Liver (tissue), 9 donors: ENCODE data around the gene DICER1. TPM values are rescaled to one million over a fixed set of nuclear protein-coding genes. Genes with fewer than 3 reads are reported as not detected.

Experiments
- DNase-seq: peaks from one replicate; pipeline ENCODE4 v3.0.0-alpha.2; 2017; ENCODE audit warnings: low spot score
- H3K27ac ChIP-seq, 2 donors: one replicate each; pipeline ENCODE4 v1.7.0; 2013; ENCODE audit warnings: inconsistent platforms in 2 of 2, low read length in 2 of 2, control low read depth in 1 of 2, low read depth in 1 of 2, mild to moderate bottlenecking in 1 of 2
- H3K27me3 ChIP-seq, 4 donors: one replicate each; pipeline versions ENCODE4 v1.6.1 to v1.7.0; 2013; ENCODE audit warnings: low read length in 3 of 4, inconsistent platforms in 1 of 4, mild to moderate bottlenecking in 1 of 4, moderate library complexity in 1 of 4; ENCODE audit not compliant: control insufficient read depth in 4 of 4, insufficient read depth in 4 of 4
- H3K36me3 ChIP-seq, 4 donors: one replicate each; pipeline versions ENCODE4 v1.6.1 to v1.7.0; 2013; ENCODE audit warnings: low read length in 3 of 4, mild to moderate bottlenecking in 3 of 4, low read depth in 1 of 4, moderate library complexity in 1 of 4; ENCODE audit not compliant: control insufficient read depth in 4 of 4, insufficient read depth in 3 of 4
- H3K4me1 ChIP-seq, 4 donors: one replicate each; pipeline versions ENCODE4 v1.6.1 to v1.7.0; 2013; ENCODE audit warnings: low read length in 3 of 4, mild to moderate bottlenecking in 3 of 4, moderate library complexity in 1 of 4; ENCODE audit not compliant: control insufficient read depth in 4 of 4, insufficient read depth in 4 of 4
- H3K4me3 ChIP-seq, 3 donors: one replicate each; pipeline versions ENCODE4 v1.6.1 to v1.7.0; 2013; ENCODE audit warnings: low read length in 3 of 3, control low read depth in 1 of 3, low read depth in 1 of 3, mild to moderate bottlenecking in 1 of 3
- H3K9ac ChIP-seq, 2 donors: one replicate each; pipeline ENCODE4 v1.7.0; 2013; ENCODE audit warnings: low read length in 2 of 2, mild to moderate bottlenecking in 2 of 2, moderate library complexity in 2 of 2, control low read depth in 1 of 2, low read depth in 1 of 2
- H3K9me3 ChIP-seq, 4 donors: one replicate each; pipeline versions ENCODE4 v1.6.1 to v1.7.0; 2013; ENCODE audit warnings: low read length in 3 of 4; ENCODE audit not compliant: control insufficient read depth in 4 of 4
- EGR1 ChIP-seq, 2 donors: IDR thresholded peaks; 2 replicates each; pipeline ENCODE4 v1.6.1; 2016 to 2018; ENCODE audit warnings: antibody characterized with exemption in 2 of 2, low read depth in 2 of 2
- FOXA1 ChIP-seq: IDR thresholded peaks from 2 replicates; pipeline ENCODE4 v1.6.1; 2016; ENCODE audit warnings: antibody characterized with exemption
- FOXA2 ChIP-seq: IDR thresholded peaks from 2 replicates; pipeline ENCODE4 v1.6.1; 2016; ENCODE audit warnings: antibody characterized with exemption
- GABPA ChIP-seq, 2 donors: IDR thresholded peaks in 1 of 2; conservative IDR thresholded peaks in 1 of 2; 2 replicates each; pipeline ENCODE4 v1.6.1; 2016; ENCODE audit warnings: antibody characterized with exemption in 2 of 2, mild to moderate bottlenecking in 1 of 2, moderate library complexity in 1 of 2
- HNF4A ChIP-seq, 2 donors: conservative IDR thresholded peaks; 2 replicates each; pipeline ENCODE4 v1.6.1; 2016; ENCODE audit warnings: antibody characterized with exemption in 2 of 2, mild to moderate bottlenecking in 2 of 2
- HNF4G ChIP-seq: IDR thresholded peaks from 2 replicates; pipeline ENCODE4 v1.6.1; 2016; ENCODE audit warnings: antibody characterized with exemption
- JUND ChIP-seq, 2 donors: IDR thresholded peaks; 2 replicates each; pipeline ENCODE4 v1.6.1; 2016; ENCODE audit warnings: antibody characterized with exemption in 2 of 2
- NR2F2 ChIP-seq: IDR thresholded peaks from 2 replicates; pipeline ENCODE4 v1.6.1; 2016; ENCODE audit warnings: antibody characterized with exemption
- RAD21 ChIP-seq, 2 donors: IDR thresholded peaks; 2 replicates each; pipeline ENCODE4 v1.6.1; 2016; ENCODE audit warnings: antibody characterized with exemption in 2 of 2, mild to moderate bottlenecking in 2 of 2
- RXRA ChIP-seq, 2 donors: IDR thresholded peaks; 2 replicates each; pipeline ENCODE4 v1.6.1; 2017 to 2018; ENCODE audit warnings: antibody characterized with exemption in 2 of 2, mild to moderate bottlenecking in 1 of 2
- SP1 ChIP-seq: IDR thresholded peaks from 2 replicates; pipeline ENCODE4 v1.6.1; 2018; ENCODE audit warnings: antibody characterized with exemption, mild to moderate bottlenecking
- TAF1 ChIP-seq: conservative IDR thresholded peaks from 2 replicates; pipeline ENCODE4 v1.6.1; 2016; ENCODE audit warnings: antibody characterized with exemption, mild to moderate bottlenecking
- YY1 ChIP-seq: IDR thresholded peaks from 2 replicates; pipeline ENCODE4 v1.6.1; 2016; ENCODE audit warnings: antibody characterized with exemption, mild to moderate bottlenecking
- WGBS: extraction: QIAGEN DNeasy Blood & Tissue Kit; methylation state at CpG from one replicate; pipeline ENCODE4 v1.1.7; 2013; 5-methylcytosine and 5-hydroxymethylcytosine counted together
- polyA plus RNA-seq, 2 donors: library from polyadenylated mRNA; stranded (reverse) in 1 of 2; unstranded in 1 of 2; fragments of 200-250 nt in 1 of 2; fragments of >200 nt in 1 of 2; fragmentation: Nextera tagmentation in 1 of 2; extraction: Ambion mirVana in 1 of 2; gene quantifications; one replicate each; pipeline versions ENCODE4 v1.2.1 to v1.2.3, GENCODE V29; 2013 to 2015
- total RNA-seq, 2 donors: library from RNA; depleted of rRNA; stranded (reverse); fragments of >200 nt; gene quantifications; one replicate each; pipeline ENCODE4 v1.2.3, GENCODE V29; 2014
- TF ChIP-seq, protein P1 (sequence below): IDR thresholded peaks from 2 replicates; pipeline ENCODE4 v1.6.1; 2016; ENCODE audit warnings: antibody characterized with exemption
- TF ChIP-seq, protein P2 (sequence below): IDR thresholded peaks from 2 replicates; pipeline ENCODE4 v1.6.1; 2016; ENCODE audit warnings: antibody characterized with exemption
- TF ChIP-seq, protein P3 (sequence below): fragments of 150-350 bp; IDR thresholded peaks from 2 replicates; pipeline ENCODE4 v1.5.1; 2017; ENCODE audit warnings: improper control_type of control experiment, low read depth, low read length; ENCODE audit not compliant: missing input control
- TF ChIP-seq, protein P4 (sequence below): IDR thresholded peaks from 2 replicates; pipeline ENCODE4 v1.6.1; 2016; ENCODE audit warnings: antibody characterized with exemption, mild to moderate bottlenecking
- TF ChIP-seq, protein P5 (sequence below): IDR thresholded peaks from 2 replicates; pipeline ENCODE4 v1.6.1; 2016; ENCODE audit warnings: antibody characterized with exemption
- donor health status: healthy.
- donor health status: healthy.
- donor health status: healthy.
- donor health status: healthy.
- donor health status: healthy.

Gene DICER1
- total and polyA plus RNA-seq, 4 donors: 7.5 to 43.6 (median 20.3) TPM

DNA sequence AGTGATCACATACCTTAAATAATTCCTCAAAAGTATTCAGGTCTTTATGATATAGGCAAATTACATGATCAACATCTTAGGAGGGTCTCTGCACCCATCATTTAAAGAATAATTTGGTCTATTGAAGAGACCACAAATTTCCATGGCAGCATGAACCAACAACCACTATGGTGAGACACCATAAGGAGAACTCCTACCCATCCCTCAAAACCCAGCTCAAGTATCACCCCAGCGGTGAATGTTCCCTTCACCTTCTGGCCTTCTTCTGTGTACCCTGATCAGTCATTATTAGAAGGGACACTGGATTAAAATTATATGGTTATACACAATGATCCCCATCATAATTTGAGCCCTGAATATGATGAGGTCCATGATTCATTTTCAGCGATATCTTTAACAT lies 81.5 kb downstream of the DICER1 start:
- 95% methylated on average over 2 of the region's 2 CpGs for WGBS
- Histone ChIP-seq H3K36me3 (no peaks in the 10 kb centered on the region), H3K9ac (no peak overlapping the region), H3K9me3 (peaks cover 0 to 7% (median 4%) of the 10 kb centered on the region in 4 donors), H3K4me3 (no peak overlapping the region), H3K4me1 (no peaks in the 10 kb centered on the region), H3K27ac (no peak overlapping the region), H3K27me3 (no peaks in the 10 kb centered on the region)
- DNase-seq: no peak
- TF ChIP-seq RAD21 (IDR thresholded peaks at IDR 0.05) (no peak), SP1 (no peak), FOXA2 (no peak), JUND (IDR thresholded peaks at IDR 0.05) (no peak), TAF1 (no peak), NR2F2 (no peak), EGR1 (IDR thresholded peaks at IDR 0.05; ENCODE audit: low read depth in 2 of 2) (no peak), YY1 (no peak), HNF4G (no peak), FOXA1 (no peak), HNF4A (conservative IDR thresholded peaks at IDR 0.05) (no peak), GABPA (IDR thresholded peaks at IDR 0.05 in 1 of 2, conservative IDR thresholded peaks at IDR 0.05 in 1 of 2) (no peak), RXRA (IDR thresholded peaks at IDR 0.05) (no peak)
- TF ChIP-seq, protein P1, sequence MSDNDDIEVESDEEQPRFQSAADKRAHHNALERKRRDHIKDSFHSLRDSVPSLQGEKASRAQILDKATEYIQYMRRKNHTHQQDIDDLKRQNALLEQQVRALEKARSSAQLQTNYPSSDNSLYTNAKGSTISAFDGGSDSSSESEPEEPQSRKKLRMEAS: no peak
- TF ChIP-seq, protein P2, sequence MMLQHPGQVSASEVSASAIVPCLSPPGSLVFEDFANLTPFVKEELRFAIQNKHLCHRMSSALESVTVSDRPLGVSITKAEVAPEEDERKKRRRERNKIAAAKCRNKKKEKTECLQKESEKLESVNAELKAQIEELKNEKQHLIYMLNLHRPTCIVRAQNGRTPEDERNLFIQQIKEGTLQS: no peak
- TF ChIP-seq, protein P3, sequence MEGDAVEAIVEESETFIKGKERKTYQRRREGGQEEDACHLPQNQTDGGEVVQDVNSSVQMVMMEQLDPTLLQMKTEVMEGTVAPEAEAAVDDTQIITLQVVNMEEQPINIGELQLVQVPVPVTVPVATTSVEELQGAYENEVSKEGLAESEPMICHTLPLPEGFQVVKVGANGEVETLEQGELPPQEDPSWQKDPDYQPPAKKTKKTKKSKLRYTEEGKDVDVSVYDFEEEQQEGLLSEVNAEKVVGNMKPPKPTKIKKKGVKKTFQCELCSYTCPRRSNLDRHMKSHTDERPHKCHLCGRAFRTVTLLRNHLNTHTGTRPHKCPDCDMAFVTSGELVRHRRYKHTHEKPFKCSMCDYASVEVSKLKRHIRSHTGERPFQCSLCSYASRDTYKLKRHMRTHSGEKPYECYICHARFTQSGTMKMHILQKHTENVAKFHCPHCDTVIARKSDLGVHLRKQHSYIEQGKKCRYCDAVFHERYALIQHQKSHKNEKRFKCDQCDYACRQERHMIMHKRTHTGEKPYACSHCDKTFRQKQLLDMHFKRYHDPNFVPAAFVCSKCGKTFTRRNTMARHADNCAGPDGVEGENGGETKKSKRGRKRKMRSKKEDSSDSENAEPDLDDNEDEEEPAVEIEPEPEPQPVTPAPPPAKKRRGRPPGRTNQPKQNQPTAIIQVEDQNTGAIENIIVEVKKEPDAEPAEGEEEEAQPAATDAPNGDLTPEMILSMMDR: no peak
- TF ChIP-seq, protein P4, sequence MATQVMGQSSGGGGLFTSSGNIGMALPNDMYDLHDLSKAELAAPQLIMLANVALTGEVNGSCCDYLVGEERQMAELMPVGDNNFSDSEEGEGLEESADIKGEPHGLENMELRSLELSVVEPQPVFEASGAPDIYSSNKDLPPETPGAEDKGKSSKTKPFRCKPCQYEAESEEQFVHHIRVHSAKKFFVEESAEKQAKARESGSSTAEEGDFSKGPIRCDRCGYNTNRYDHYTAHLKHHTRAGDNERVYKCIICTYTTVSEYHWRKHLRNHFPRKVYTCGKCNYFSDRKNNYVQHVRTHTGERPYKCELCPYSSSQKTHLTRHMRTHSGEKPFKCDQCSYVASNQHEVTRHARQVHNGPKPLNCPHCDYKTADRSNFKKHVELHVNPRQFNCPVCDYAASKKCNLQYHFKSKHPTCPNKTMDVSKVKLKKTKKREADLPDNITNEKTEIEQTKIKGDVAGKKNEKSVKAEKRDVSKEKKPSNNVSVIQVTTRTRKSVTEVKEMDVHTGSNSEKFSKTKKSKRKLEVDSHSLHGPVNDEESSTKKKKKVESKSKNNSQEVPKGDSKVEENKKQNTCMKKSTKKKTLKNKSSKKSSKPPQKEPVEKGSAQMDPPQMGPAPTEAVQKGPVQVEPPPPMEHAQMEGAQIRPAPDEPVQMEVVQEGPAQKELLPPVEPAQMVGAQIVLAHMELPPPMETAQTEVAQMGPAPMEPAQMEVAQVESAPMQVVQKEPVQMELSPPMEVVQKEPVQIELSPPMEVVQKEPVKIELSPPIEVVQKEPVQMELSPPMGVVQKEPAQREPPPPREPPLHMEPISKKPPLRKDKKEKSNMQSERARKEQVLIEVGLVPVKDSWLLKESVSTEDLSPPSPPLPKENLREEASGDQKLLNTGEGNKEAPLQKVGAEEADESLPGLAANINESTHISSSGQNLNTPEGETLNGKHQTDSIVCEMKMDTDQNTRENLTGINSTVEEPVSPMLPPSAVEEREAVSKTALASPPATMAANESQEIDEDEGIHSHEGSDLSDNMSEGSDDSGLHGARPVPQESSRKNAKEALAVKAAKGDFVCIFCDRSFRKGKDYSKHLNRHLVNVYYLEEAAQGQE: no peak
- TF ChIP-seq, protein P5, sequence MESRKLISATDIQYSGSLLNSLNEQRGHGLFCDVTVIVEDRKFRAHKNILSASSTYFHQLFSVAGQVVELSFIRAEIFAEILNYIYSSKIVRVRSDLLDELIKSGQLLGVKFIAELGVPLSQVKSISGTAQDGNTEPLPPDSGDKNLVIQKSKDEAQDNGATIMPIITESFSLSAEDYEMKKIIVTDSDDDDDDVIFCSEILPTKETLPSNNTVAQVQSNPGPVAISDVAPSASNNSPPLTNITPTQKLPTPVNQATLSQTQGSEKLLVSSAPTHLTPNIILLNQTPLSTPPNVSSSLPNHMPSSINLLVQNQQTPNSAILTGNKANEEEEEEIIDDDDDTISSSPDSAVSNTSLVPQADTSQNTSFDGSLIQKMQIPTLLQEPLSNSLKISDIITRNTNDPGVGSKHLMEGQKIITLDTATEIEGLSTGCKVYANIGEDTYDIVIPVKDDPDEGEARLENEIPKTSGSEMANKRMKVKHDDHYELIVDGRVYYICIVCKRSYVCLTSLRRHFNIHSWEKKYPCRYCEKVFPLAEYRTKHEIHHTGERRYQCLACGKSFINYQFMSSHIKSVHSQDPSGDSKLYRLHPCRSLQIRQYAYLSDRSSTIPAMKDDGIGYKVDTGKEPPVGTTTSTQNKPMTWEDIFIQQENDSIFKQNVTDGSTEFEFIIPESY: no peak
